Upper lobe of left lung (tissue), 6 donors: ENCODE measurements around the gene COMMD6. TPM values are rescaled to one million over a fixed set of nuclear protein-coding genes. Genes with fewer than 3 reads are reported as not detected.

Experiments used
- ATAC-seq, 2 donors: fragments of 200-7000 bp; cut with Tn5 transposase; one replicate each; pipeline ENCODE4 v1.9.1; 2022; ENCODE audit warnings: mild to moderate bottlenecking in 2 of 2, moderate library complexity in 2 of 2; ENCODE audit not compliant: low FRiP score in 2 of 2
- DNase-seq, 2 donors: peaks; one replicate each; pipeline ENCODE4 v3.0.0-alpha.2; 2019 to 2020
- H3K27ac ChIP-seq, 4 donors: fragments of 200-600 bp; sonication (generic); one replicate each; pipeline ENCODE4 v1.5.1; 2016 to 2019
- H3K27me3 ChIP-seq, 4 donors: fragments of 200-600 bp; sonication (generic); one replicate each; pipeline ENCODE4 v1.5.1; 2017 to 2019
- H3K36me3 ChIP-seq, 4 donors: fragments of 200-600 bp; sonication (generic); one replicate each; pipeline ENCODE4 v1.5.1; 2016 to 2019
- H3K4me1 ChIP-seq, 4 donors: fragments of 200-600 bp; sonication (generic); one replicate each; pipeline ENCODE4 v1.5.1; 2018 to 2019
- H3K4me3 ChIP-seq, 4 donors: fragments of 200-600 bp; sonication (generic); one replicate each; pipeline ENCODE4 v1.5.1; 2017 to 2019; ENCODE audit warnings: mild to moderate bottlenecking in 2 of 4, moderate library complexity in 1 of 4
- H3K9me3 ChIP-seq, 4 donors: fragments of 200-600 bp; sonication (generic); one replicate each; pipeline ENCODE4 v1.5.1; 2018 to 2019
- EP300 ChIP-seq, 4 donors: sonication (generic); formaldehyde crosslinking; IDR thresholded peaks; one replicate each; pipeline ENCODE4 v1.5.1; 2017; ENCODE audit warnings: antibody characterized with exemption in 4 of 4, control low read depth in 2 of 4
- POLR2A ChIP-seq, 4 donors: fragments of 450-650 bp; IDR thresholded peaks; one replicate each; pipeline ENCODE4 v1.5.1; 2016 to 2017; ENCODE audit warnings: antibody characterized with exemption in 4 of 4, mild to moderate bottlenecking in 2 of 4
- POLR2AphosphoS5 ChIP-seq, 2 donors: sonication (generic); formaldehyde crosslinking; IDR thresholded peaks; one replicate each; pipeline ENCODE4 v1.5.1; 2017; ENCODE audit warnings: antibody characterized with exemption in 2 of 2
- WGBS, 2 donors: methylation state at CpG; one replicate each; pipeline ENCODE4 v1.1.5; 2017 to 2018; 5-methylcytosine and 5-hydroxymethylcytosine counted together
- total RNA-seq, 6 donors: library from RNA; depleted of rRNA in 4 of 6; stranded (reverse); fragments of >200 nt in 4 of 6; gene quantifications; one replicate each; pipeline versions ENCODE4 v1.1.0 to v1.2.1, GENCODE V29; 2016 to 2021
- TF ChIP-seq, protein P1 (sequence below), 6 experiments: fragments of 450-650 bp in 4 of 6; fragments of 200-600 bp in 2 of 6; sonication (generic) in 2 of 6; IDR thresholded peaks; one replicate each; pipeline ENCODE4 v1.5.1; 2016 to 2019; ENCODE audit warnings: antibody characterized with exemption in 6 of 6
- donor health status: DM: no; HTN: no; CAD: no; lungs with moderate emphysema.
- donor health status: DM: no; HTN: yes; CAD: no; lungs with severe emphysema.

Gene COMMD6
- total RNA-seq, 6 donors from 2014 or later, result 9.0 to 134 (median 63.8) TPM

DNA sequence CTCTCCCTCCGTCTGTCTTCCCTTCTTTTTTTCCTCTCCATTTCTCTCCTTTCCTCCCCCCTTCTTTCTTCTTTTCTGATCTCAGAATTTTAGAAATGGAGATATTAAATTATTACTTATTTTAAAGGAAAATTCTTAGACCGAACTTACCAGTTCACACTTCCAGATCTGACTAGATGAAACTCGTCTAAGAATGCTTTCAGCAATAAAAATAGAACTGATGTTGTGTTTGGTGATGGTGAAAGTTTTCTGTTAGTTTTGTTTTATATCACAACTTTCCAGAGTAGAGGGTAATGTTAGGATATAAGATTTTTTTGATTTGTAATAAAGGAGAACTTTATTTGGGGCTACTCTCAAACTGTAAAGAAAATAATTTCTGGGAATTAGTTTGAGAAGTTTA is 41.9 kb upstream of the COMMD6 start:
- Histone ChIP-seq H3K9me3 (no peaks in the 10 kb centered on the region), H3K4me3 (no peak overlapping the region), H3K27ac (no peak overlapping the region), H3K27me3 (no peaks in the 10 kb centered on the region), H3K4me1 (no peaks in the 10 kb centered on the region), H3K36me3 (peaks cover 0 to 9% (median 0%) of the 10 kb centered on the region in 4 donors)
- no peak for DNase-seq
- TF ChIP-seq, protein P1, sequence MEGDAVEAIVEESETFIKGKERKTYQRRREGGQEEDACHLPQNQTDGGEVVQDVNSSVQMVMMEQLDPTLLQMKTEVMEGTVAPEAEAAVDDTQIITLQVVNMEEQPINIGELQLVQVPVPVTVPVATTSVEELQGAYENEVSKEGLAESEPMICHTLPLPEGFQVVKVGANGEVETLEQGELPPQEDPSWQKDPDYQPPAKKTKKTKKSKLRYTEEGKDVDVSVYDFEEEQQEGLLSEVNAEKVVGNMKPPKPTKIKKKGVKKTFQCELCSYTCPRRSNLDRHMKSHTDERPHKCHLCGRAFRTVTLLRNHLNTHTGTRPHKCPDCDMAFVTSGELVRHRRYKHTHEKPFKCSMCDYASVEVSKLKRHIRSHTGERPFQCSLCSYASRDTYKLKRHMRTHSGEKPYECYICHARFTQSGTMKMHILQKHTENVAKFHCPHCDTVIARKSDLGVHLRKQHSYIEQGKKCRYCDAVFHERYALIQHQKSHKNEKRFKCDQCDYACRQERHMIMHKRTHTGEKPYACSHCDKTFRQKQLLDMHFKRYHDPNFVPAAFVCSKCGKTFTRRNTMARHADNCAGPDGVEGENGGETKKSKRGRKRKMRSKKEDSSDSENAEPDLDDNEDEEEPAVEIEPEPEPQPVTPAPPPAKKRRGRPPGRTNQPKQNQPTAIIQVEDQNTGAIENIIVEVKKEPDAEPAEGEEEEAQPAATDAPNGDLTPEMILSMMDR (IDR thresholded peaks at IDR 0.05), result no peak
- no peak for TF ChIP-seq EP300 (IDR thresholded peaks at IDR 0.05)
- TF ChIP-seq POLR2A (IDR thresholded peaks at IDR 0.05), result no peak
- TF ChIP-seq POLR2AphosphoS5 (IDR thresholded peaks at IDR 0.05), result no peak
- ATAC-seq, result no peak
- WGBS, 2 donors, result 70 to 84% methylated on average over 3 of the region's 3 CpGs

GRCh38 chr13:75569576-75569975 is 31.9 kb upstream of the COMMD6 start:
- ATAC-seq (no peak), DNase-seq (no peak)
- Histone ChIP-seq H3K27ac (no peak overlapping the region), H3K9me3 (no peaks in the 10 kb centered on the region), H3K4me1 (no peaks in the 10 kb centered on the region), H3K27me3 (no peaks in the 10 kb centered on the region), H3K36me3 (peaks cover 6 to 74% (median 12%) of the 10 kb centered on the region in 4 donors), H3K4me3 (no peak overlapping the region)
- TF ChIP-seq EP300 (IDR thresholded peaks at IDR 0.05) (no peak), POLR2A (IDR thresholded peaks at IDR 0.05) (no peak), POLR2AphosphoS5 (IDR thresholded peaks at IDR 0.05) (no peak)
- TF ChIP-seq, protein P1 (IDR thresholded peaks at IDR 0.05), result no peak
- 95 to 100% methylated on average over 1 of the region's 1 CpG for WGBS, 2 donors

- ATAC-seq, result no peak
- H3K36me3 ChIP-seq, result peaks cover 6 to 51% (median 9%) of the 10 kb centered on the region in 4 donors
- no peaks in the 10 kb centered on the region for H3K4me1 ChIP-seq
- DNase-seq, result no peak
- no peaks in the 10 kb centered on the region for H3K27me3 ChIP-seq
- TF ChIP-seq POLR2A (IDR thresholded peaks at IDR 0.05) (no peak), EP300 (IDR thresholded peaks at IDR 0.05) (no peak), POLR2AphosphoS5 (IDR thresholded peaks at IDR 0.05) (no peak)
- TF ChIP-seq, protein P1 (IDR thresholded peaks at IDR 0.05), result no peak
- H3K9me3 ChIP-seq, result no peaks in the 10 kb centered on the region
- no peak overlapping the region for H3K27ac ChIP-seq
- H3K4me3 ChIP-seq, result no peak overlapping the region
These were observed 29.0 kb upstream of the COMMD6 start for GRCh38 chr13:75566658-75567057.

DNA sequence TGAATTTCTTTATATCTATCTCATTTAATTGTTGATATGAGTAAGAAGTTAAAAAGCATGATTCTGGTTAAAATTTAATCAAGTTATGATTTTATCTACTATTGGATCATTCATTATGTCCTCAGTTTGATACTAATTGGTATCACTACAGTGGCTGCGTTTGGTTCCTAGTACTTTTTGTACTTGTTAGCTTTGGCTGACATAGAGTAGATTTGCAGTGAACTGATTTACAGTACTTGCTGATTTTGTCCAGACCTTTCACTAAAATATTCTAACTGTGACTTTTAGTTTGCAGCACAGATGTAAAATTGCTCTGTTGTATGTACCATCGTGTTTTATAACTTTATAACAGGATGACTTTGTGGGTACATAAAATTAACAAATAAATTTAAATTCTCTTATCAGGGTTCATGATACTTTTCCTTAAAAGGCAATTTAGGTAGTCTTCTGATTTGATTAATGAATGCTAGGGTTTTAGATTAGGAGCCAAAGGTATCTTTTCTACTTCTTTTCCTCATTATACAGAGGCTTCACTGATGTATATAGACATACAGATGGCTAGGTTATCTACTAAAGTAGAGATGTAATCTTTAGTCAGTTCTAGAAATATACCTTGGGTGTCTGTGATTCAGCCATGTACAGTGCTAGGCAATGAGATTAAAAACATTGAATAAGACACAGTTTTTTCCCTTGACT is 20.7 kb upstream of the COMMD6 start:
- 82 to 90% methylated on average over 2 of the region's 2 CpGs for WGBS, 2 donors
- no peak for DNase-seq

More for the DNA sequence above, 20.7 kb upstream of the COMMD6 start:
- H3K27ac ChIP-seq, result no peak overlapping the region
- peaks cover 0 to 14% (median 3%) of the 10 kb centered on the region in 4 donors for H3K36me3 ChIP-seq
- no peak for ATAC-seq
- H3K4me3 ChIP-seq, result no peak overlapping the region
- H3K9me3 ChIP-seq, result no peaks in the 10 kb centered on the region
- H3K4me1 ChIP-seq, result no peaks in the 10 kb centered on the region
- TF ChIP-seq, protein P1 (IDR thresholded peaks at IDR 0.05), result no peak
- TF ChIP-seq POLR2A (IDR thresholded peaks at IDR 0.05) (no peak), EP300 (IDR thresholded peaks at IDR 0.05) (no peak), POLR2AphosphoS5 (IDR thresholded peaks at IDR 0.05) (no peak)
- no peaks in the 10 kb centered on the region for H3K27me3 ChIP-seq
